Fibroblast of villous mesenchyme (primary cell): ENCODE results near the gene MINDY4. TPM values are rescaled to one million over a fixed set of nuclear protein-coding genes. Genes with fewer than 3 reads are reported as not detected.

Experiments used
- DNase-seq: peaks from one replicate; pipeline ENCODE4 v3.0.0-alpha.2; 2010; ENCODE audit warnings: low read depth
- H3K4me3 ChIP-seq: 2 replicates; pipeline ENCODE4 v1.5.1; 2011; ENCODE audit warnings: low read depth, mild to moderate bottlenecking, low read length
- total RNA-seq: library from RNA; depleted of rRNA; stranded (reverse); fragments of >200 nt; gene quantifications from 2 replicates; pipeline ENCODE4 v1.2.3, GENCODE V29; 2012
- TF ChIP-seq, protein P1 (sequence below): IDR thresholded peaks from 2 replicates; pipeline ENCODE4 v1.5.1; 2012; ENCODE audit warnings: low read depth, mild to moderate bottlenecking, low read length; ENCODE audit not compliant: insufficient read depth

MINDY4 gene
- total RNA-seq, 1 donor = 17.3 TPM

DNA sequence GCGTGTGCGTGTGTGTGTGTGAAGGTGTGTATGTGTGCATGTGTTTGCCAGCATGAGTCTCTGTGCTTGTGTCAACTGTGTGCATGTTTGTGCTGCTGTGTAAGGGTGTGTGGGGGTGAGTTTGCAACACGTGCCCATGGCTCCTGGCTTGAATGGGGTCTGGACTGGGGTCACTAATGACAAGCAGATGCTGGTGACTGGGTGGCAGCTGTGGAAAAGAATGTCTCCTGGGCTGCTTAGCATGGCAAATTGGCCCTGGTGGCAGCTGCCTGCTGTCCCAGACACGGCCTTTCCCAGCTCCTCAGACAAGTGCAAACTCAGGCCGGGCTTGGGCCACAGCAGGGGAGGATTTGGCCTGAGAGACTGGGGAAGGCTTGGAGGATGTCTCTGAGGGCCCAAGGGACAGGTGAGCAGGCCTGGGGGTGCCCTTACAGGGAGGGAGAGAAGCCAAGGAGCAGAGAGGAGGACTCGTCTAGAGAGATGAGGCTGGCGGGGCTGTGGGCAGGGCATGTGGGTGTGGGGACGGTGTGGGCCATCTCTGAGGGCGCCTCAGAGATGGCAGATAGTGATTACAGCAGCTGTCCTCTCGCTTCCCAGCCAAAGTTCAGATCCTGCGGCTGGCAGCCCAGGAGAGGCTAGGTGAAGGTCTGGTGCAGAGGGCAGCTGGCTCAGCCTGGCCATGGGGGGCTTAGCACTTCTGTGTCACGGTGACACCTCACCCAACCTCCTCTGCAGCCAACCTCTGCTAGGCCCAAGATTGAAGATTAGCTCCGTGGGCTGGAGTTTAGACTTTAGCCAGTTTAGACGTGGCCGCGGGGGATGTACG lies 142.0 kb downstream of the MINDY4 start:
- DNase-seq = no peak
- peak overlapping the region; percentile 2 for H3K4me3 ChIP-seq
- TF ChIP-seq, protein P1, sequence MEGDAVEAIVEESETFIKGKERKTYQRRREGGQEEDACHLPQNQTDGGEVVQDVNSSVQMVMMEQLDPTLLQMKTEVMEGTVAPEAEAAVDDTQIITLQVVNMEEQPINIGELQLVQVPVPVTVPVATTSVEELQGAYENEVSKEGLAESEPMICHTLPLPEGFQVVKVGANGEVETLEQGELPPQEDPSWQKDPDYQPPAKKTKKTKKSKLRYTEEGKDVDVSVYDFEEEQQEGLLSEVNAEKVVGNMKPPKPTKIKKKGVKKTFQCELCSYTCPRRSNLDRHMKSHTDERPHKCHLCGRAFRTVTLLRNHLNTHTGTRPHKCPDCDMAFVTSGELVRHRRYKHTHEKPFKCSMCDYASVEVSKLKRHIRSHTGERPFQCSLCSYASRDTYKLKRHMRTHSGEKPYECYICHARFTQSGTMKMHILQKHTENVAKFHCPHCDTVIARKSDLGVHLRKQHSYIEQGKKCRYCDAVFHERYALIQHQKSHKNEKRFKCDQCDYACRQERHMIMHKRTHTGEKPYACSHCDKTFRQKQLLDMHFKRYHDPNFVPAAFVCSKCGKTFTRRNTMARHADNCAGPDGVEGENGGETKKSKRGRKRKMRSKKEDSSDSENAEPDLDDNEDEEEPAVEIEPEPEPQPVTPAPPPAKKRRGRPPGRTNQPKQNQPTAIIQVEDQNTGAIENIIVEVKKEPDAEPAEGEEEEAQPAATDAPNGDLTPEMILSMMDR = no peak

DNA sequence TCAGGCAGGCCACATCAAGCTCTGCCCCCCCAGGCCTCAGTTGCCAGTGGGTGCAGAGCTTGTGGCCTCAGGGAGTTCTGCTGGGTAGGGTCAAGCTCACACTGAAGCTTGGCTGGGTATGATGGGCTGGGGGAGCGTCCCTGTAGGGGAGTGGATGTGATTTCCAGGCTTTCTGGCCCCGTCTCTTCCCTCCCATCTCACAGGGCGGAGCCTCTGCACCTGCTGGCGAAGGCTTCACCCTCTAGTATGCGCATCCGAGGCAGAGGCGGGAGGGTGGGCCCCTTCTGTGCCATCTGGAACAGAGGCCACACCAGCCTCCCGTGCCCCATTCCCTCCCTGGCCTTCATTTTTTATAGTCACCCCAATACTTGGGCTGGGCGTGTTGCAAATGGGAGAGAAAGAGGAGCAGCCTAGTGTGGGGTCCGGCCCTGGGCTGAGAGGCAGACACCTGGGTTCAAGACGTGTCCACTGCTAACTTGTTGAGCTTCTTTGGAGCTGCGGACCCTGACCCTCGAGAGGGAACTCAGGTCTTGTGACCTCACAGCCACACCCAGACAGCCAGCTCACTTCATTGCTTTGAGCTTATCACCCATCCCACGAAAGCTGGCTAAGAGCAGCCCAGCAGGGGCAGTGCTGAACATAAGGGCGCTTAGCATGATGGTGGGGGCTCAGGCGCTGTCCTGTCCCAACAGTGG lies 142.8 kb downstream of the MINDY4 start:
- no peak overlapping the region for H3K4me3 ChIP-seq
- no peak for DNase-seq
- TF ChIP-seq, protein P1 = no peak

DNA sequence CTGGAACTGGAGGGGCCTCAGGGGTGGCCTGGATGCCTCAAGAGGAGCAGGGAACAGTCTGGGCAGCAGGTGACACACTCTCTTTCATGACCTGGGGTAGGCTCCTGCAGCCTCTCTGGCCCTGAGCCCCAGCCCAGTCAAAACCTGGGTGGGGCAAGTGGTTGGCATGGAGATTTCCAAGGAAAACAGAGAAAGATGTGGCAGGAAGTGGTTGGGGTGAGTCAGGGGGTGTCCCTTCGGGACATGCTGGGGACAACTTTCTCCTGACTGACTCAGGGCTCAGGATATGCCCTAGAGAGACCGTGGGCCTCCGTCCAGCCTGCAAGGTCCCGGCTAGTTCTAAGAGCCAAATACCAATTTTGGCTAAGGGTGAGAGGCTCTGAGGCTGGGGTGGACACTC lies 143.4 kb downstream of the MINDY4 start:
- no peak overlapping the region for H3K4me3 ChIP-seq
- peak; percentile 34 for DNase-seq
- TF ChIP-seq, protein P1 = no peak

DNA sequence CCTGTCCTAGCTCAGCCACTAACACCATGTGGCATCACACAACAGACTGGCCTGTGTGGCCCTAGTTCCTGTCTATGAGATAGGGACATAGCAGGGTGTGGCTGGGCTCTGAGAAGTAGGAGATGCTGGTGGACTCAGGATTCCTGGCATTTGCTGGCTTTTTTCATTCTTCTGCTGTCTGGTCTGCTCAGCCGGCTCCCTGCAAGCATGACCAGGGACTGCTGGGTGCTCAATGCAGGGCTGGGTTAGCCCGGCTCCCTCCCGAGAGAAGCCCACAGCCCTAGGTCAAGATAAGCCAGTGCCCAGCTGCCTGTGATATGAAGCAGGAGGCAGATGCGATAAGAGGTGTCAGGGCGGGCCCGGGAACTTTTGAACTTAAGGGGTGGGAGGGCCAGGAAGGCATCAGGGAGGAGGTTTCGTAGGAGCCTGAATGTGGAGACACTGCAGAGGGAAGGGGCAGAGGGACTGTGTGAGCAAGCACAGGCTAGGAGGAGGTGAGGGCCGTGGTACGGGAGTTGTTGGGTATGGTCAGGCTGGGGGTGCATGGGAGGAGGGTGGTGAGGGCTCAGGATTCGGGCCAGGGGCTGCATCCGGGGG lies 143.9 kb downstream of the MINDY4 start:
- H3K4me3 ChIP-seq = no peak overlapping the region
- TF ChIP-seq, protein P1 = no peak
- peak; percentile 42 for DNase-seq

DNA sequence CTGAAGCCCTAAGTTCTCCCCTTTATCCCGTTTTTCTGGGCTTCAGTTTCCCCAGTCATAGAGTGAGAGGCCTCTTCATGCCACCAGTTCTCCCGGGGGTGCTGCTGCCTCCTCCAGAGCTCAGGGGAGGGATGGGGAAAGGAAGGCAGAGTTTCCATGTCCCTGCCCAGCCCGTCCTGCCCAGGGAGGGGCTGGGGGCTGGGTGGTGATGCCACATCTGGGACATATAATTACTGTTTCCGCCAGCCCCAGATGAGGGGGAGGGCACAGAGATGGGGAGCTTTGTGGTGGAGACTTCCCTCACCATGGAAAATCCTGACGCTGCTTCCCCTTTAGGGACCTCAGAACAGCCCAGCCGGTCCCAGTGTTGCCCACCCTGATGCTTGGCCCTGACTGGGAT lies 144.5 kb downstream of the MINDY4 start:
- DNase-seq = no peak
- no peak overlapping the region for H3K4me3 ChIP-seq
- TF ChIP-seq, protein P1 = no peak

DNA sequence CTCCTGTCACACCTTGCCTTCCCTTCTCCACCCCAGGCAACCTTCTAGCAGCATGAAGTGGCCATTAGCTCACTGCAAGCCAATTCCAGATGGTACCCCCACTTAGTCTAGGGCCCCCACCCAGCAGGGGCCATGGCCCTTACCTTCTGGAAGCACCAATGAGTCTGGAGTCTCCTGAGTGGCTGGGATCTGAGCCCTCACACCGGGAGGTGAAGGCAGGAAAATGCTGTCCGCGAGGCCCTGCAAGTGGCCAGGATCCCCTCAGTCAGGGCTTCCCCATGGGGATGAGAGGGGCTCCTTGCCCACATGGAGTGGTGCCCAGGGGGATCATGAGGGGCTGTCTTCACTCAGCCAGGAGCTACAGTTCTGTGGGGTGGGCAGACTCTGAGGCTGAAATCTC lies 145.0 kb downstream of the MINDY4 start:
- no peak overlapping the region for H3K4me3 ChIP-seq
- no peak for DNase-seq
- TF ChIP-seq, protein P1 = no peak
